GM21447 (cell line): ENCODE data around the gene ANKRD39.
"Not testable (repeated sequence)": the region's sequence is repeated elsewhere in the genome, so short reads cannot be mapped to it uniquely, and the experiment has no call there.

Experiments
- ATAC-seq: cut with Tn5 transposase; IDR thresholded peaks from one replicate; pipeline ENCODE4 v1.9.1; 2021; ENCODE audit not compliant: unreplicated experiment

ANKRD39 gene

DNA sequence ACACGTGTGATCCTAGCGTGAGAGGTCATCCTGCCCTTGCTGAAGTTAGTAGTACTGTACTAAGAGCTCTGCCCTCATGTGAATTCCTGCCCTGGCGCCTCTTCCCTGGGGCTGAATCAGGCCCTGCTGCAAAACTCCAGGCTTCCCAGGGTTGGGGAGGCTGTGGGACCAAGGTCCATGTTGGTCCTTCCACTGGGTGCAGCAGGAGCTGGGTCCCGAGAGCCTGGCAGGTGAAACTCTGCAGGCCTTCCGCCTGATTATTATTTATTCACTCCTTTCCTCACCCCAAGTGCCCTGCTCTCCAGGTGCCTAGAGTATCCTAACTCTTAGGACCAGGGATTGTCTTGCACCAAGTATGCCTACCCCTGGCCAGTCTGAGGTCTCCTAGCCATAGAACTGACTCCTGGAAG, 47.0 kb downstream of the ANKRD39 start:
- no peak for ATAC-seq

DNA sequence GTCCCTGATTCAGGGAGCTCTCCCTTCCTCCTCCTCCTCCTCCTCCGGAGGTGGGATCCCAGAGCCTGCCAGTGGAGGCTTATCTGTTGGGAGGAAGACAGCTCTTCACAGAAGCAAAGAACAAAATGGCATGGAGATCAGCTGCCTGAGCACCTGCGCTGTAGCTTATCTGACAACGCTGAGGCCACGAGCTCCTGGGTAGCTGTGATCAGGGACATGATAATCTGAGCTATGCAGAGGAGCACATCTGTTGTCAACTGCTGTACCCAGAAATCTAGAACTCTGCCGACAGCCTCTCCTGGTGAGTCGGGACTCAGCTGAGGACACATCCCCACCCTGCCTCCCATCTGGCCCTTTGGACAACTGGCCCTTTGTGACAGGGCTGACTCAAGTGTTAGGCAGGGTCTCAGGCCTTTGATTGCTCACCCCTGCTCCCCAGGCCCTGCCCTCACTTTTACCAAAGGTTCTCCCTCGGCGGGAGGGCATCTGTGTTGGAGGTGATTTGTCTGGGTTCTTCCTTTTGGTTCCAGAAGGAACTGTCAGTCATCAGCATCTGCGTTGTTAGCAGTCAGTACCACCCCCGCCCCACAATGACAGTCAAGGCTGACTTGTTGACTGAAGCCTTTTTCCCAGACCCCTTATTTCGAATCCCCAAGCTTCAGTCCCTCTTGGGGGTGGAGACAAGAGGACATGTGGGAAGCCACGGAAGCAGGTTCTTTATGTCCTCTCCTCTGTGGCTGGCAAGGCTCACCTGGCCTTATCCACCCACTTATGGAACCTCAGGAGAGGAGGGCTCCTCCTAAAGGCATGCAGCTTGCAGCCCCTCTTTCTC, 47.6 kb downstream of the ANKRD39 start:
- no peak for ATAC-seq

DNA sequence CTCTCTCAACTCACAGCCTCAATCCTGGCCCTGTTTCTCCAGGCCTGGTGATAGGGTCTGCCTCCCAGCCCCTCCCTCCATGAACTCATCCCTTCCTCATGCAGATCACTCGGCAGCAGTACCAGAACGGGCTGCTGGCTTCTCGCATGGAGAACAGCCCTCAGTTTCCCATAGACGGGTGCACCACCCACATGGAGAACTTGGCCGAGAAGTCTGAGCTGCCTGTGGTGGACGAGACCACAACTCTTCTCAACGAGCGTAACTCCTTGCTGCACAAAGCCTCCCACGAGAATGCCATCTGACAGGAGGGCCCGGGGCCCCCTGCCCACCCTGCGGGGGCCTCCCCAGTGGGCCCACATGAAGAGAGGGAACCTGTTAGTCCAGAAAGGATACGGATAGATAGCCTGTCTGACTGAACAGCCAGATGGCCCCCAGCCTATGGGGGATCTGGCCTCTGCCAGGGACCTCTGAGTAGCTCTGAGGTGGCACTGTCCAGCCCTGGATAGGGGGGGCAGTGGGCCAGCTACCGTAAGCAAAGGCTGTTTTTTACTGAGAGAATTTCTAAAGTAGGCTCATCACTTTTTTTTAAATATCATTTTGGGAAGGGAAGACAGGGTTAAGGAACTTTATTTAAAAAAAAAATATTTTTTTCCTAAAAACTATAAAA, 48.5 kb downstream of the ANKRD39 start:
- ATAC-seq = no peak

DNA sequence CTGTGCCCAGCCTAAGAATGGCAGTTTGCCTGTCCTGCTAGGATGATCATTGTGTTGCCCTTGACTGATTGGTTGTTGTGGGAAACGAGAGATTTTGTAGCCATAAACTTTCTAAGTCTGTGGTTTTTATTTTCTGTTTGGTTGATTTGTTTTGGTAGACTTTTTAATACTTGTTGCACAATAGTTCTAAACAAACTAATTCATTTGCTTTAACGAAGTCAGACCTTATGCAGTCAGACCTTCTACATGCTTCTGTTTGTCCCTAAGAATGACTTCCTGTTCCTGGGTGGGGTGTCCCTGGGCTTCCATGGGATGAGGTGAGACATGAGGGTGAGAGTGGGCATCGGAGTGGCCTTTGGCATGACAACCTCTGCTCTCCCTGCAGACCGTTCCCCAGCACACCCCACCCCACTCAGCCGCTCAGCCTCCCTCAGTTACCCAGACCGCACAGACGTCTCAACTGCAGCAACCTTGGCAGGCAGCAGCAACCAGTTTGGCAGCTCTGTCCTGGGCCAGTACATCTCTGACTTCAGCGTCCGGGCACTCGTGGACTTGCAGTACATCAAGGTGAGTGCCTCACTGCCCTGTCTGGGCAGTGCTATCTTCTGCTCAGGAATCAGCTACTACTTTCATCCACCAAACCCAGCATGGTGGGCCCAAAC, 49.5 kb downstream of the ANKRD39 start:
- no peak for ATAC-seq

DNA sequence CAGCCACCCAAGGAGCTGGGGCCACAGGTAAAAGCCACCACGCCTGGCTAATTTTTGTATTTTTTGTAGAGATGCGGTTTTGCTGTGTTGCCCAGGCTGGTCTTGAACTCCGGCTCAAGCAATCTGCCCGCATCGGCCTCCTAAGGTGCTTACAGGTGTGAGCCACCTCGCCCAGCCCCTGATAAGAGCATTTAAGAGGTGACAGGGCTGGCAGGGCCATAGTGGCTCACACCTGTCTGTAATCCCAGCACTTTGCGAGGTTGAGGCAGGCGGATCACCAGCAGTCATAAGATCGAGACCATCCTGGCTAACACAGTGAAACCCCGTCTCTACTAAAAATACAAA, 50.7 kb downstream of the ANKRD39 start:
- no peak for ATAC-seq

DNA sequence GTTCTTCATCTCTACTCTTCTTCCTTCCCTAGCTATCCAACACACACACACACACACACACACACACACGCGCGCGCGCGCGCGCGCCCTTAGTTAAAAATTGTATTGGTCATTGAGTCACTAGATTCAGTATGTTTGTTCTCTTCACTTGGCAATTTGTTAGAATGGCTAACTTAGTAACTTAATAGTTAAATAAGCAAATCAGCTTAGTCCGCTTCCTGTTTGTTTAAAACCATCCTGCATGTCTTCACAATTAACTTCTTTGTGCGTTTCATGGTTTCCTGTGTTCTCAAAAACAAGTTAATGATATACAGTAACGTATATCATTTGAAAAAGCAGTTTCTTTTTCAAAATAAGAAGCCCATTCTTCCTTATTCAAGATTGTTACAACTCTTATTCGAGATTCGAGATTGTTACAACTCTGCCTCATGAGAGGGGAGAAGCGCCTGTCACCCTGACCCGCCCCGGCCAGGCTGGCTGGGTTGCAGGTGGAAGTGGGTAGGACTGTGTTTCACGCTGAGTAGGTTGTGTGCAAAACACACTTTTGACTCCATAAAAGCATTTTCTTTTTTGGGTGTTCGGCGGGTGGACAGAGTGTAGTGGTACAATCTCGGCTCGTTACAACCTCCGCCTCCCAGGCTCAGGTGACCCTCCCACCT, 51.2 kb downstream of the ANKRD39 start:
- peak; percentile 62 for ATAC-seq

DNA sequence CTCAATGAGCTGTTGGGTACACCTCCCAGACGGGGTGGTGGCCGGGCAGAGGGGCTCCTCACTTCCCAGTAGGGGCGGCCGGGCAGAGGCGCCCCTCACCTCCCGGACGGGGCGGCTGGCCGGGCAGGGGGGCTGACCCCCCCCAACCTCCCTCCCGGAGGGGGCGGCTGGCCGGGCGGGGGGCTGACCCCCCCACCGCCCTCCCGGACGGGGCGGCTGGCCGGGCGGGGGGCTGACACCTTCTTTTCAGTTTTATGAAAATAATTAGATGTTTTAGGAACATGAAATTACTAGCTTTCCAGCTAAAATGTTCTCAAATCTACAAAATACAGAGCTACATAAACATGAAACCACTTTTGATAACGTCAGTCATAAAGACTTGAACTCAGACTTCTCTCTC, 51.9 kb downstream of the ANKRD39 start:
- not testable (repeated sequence) for ATAC-seq

DNA sequence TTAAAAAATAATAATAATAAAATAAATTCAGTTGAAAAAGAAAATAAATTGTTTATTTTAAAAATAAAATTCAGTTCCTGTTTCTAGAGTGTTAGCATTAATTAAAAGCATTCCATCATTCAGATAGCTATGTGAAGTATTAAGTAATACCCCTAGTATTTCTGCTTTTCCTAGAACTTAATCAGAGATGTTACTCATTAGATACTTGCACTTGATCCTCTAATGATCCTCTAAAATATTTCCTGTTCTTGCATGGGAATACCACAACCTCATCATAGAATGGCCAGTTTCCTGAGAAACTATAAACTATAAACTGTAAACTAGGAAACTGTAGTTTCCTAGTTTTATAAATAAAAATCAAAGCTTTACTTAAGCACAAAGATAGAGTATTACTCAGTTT, 52.8 kb downstream of the ANKRD39 start:
- ATAC-seq = no peak

DNA sequence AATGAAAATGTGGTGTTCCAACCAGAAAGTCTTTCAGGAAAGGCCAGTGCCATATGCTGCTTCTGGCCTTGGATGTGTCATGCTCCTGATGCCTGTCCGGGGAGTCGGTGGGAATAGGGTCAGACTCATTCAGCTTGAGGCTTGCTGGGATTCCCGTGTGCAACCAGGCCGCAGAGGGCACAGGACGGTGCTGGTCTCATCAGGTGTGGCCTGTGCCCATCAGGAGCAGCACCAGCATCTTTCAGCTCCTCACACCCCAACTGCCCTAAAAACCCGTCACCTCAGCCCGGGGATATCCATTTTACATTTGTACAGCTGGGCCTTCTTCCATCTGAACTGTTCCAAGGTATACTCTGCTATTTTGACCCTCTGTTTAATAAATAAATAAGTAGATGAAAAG, 55.1 kb downstream of the ANKRD39 start:
- no peak for ATAC-seq

DNA sequence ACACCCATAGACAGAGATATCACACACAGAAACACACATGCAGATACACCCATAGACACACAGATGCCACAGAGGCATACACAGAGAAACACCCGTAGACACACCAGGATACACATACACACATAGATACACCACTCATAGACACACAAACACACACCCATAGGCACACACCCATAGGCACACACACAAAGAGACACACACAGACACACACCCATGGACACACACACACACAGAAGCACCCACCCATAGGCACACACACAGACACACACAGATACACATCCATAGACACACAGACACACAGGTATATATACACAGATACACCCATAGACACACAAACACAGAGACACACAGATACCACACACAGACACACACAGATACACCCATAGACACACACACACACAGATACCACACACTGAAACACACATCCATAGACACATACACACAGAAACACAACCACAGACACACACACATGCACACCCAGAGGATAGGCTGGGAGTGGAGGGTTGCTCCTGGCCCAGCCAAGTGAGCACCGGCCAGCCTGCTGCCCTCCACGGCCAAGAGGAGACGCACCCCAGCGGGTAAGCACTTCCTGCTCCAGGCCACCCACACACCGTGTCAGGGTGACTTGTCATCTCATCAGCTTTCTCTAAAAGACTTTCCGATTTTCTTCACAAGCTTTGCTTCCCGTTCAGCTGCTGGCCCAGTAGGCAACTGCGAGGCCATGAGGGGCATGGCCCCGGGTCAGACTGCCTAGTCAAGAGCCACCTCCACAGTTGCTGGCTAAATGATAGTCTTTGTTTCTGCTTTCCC, 55.8 kb downstream of the ANKRD39 start:
- ATAC-seq = peak; percentile 45

DNA sequence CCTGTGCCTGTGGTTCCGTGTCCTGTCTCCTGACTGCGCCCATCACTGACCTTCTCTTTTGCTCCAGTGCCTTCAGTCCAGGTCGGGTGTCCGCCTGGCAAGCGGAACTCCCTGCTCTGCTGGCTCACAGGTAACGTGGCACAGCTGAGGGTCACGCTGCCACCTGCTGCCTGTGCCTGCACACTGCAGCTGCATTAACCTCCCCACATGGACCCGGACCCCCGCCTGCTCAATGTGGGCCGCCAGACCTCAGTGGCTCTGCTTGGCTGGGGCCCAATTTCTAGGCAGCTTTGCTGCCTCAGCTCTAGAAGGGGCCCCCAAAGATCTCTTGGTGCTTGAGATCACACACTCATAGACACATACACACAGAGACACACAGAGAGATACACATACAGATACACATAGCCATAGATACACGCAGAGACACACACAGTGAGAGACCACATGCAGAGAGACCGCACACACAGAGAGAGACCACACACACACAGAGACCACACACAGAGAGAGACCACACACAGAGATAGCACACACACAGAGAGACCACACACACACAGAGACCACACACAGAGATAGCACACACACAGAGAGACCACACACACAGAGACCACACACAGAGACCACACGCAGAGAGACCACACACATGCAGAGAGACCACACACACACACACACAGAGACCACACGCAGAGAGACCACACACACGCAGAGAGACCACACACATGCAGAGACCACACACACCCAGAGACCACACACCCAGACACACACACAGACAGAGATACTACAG, 56.6 kb downstream of the ANKRD39 start:
- ATAC-seq = peak; percentile 74

DNA sequence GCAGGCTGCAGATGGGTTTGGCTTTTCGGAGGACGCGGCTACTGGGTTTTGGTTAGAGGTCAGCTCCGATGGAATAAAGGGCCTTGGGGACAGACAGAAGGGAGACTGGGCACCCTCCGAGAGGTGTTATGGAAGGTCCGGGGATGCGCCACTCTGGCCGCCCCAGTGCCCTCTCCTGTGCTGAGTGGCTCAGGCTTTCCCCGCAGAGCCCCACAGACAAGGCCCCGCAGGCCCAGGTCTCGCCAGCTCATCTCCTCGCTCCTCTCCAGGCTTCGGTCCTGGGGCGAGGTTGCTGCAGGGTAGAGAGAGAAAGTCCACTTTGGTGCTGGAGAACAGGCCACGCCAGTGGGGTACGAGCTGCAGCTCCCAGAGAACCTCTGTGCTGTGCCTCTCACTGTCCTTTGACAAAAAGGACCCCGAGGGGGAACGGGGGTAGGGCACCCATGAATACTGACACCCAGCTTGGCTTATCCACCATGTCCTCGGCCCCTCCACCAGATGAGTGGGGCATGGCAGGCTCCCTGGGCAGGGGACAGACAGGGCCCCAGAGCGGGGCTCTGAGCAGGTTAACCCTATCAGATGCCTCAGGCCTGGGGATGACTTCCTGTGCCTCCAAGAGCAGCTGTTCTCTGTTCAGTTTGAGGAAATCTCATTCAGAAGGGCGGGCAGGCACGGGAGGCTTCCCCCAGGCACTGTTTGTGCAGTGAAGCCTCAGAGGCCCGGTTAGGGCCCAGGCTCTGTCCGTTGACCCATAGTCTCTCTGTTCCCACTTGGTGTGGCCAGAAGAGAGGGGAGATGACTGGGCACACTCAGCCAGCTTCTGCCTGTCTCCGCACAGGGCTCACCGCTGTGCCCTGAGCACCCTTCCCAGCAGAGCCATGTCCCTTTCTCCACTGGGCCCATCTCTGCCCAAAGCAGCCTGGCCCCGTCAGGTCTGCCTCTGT, 57.5 kb downstream of the ANKRD39 start:
- no peak for ATAC-seq

DNA sequence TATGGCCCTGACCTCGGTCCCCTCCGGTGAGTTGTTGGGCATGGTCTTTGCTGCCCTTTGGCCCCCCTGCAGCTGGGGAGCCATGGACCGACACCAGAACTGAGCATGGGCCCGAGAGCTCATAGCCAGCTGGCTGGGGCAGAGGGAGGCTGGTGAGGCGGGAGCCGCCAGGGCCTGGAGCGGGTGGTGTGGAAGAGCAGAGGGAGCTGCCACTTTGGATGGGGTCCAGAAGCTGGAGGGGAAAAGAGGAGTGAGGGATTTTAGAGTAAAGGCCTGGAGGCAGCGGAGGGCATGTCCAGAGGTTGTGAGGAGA, 58.2 kb downstream of the ANKRD39 start:
- no peak for ATAC-seq

DNA sequence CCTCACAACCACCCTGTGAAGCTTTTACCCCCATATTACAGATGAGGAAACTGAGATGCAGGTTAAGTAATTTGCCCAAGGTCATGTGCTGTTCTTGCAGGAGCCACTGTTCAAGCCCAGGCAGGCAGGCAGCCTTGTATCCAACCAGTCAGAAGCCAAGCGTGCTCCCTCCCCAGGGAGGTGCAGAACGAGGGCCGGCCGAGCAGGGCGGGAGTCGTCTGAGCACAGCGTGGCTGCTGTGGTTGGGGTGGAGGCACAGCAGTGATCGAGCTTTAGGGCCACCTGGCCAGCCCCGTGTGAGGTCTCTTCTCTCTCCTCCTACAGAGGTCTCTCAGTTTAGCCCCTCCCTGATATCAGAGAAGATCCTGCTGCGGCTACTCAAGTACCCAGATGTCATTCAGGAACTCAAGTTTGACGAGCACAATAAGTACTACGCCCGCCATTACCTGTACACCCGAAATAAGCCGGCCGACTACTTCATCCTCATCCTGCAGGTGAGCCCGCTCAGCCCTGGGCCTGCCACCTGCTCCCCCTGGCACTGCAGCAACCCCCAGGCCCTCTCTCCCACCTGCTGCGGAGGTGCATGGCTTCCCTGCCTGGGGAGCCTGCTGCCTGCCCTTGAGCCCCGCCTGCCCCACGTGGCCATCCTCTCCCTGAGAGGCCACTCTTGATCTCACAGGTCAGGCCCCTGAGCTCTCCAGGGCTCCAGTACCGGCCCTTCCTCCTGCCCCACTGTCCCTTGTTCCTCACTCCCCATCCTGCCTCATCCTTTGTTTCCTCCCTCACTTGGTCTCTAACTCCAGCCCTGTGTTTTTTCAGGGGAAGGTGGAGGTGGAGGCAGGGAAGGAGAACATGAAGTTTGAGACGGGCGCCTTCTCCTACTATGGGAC, 58.8 kb downstream of the ANKRD39 start:
- ATAC-seq = no peak
